Fibroblast of gingiva (primary cell): ENCODE measurements around the gene PSMD9.
"Not testable (repeated sequence)": the region's sequence is repeated elsewhere in the genome, so short reads cannot be mapped to it uniquely, and the experiment has no call there.

ENCODE experiments used
- DNase-seq: peaks from one replicate; pipeline ENCODE4 v3.0.0-alpha.2; 2011; ENCODE audit warnings: low read depth

Gene PSMD9

DNA sequence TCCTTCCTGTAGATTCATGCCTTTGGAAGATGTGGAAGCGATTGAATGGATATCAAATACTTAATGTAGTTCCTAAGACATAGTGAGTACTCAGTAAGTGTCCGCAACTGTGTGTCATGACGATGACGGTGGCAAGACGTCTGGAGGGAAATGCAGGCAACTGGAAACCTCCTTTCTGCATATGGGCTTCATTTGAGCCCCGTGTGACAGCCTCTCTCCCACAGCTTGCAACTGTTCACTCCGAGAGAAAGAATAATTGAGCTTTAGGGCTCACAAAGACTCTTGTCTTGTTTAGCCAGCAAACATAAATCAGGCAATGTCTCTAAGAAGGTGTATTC lies 36.7 kb downstream of the PSMD9 start:
- DNase-seq, result peak; percentile 86

DNA sequence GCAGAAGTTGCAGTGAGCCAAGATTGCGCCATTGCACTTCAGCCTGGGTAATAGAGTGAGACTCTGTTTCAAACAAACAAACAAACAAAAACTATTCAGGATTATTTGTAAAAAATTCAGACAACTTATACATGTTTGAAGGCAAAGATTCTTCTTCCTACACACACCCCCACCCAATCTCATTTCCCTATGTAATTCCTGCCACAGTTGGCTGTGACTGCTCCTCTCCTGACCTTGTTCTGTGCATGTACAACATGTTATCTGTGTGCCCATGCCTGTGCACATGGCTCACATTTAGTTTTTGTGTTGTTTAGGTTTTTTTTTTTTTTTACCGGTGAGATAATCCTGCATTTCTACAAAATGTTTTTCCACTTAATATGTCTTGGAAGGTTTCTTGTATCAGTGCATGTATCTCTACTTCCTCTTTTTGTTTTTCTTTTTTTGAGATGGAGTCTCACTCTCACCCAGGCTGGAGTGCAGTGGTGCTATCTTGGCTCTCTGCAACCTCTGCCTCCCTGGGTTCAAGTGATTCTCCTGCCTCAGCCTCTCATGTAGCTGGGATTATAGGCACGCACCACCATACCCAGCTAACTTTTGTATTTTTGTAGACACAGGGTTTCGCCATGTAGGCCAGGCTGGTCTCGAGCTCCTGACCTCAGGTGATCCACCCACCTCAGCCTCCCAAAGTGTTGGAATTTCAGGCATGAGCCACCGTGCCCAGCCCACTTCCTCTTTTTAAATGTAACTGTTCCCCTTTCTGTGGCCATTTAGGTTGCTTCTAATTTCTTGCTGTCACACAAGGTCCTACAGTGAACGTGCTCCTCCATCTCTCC lies 38.5 kb downstream of the PSMD9 start:
- DNase-seq, result no peak

DNA sequence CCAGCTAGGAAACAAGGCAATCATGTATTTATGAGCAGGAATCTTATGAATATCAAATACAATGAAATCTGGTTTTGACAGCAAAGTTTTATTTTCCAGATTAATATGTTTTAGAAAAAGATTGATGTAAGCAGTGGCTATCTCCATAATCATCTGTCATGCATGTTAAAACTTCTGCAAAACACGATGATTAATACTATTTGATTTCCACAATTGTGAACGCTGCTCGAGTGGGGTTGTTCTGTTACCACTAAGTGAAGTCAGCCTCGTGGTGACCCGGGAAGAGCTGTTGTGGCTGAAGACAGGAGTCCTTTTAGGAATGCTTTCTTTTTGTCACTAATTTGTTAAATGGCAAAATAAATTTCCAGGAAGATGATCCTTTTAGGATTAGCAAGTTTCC lies 39.2 kb downstream of the PSMD9 start:
- no peak for DNase-seq

DNA sequence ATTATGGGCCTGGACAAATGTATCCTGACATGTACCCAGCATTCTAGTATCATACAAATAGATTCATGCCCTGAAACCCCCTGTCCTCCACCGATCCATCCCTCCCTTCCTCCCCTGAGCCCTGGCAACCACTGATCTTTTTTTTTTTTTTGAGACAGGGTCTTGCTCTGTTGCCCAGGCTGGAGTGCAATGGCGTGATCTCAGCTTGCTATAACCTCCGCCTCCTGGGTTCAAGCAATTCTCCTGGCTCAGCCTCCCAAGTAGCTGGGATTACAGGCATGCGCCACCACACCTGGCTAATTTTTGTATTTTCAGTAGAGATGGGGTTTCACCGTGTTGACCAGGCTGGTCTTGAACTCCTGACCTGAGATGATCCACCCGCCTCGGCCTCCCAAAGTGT lies 41.0 kb downstream of the PSMD9 start:
- DNase-seq, result not testable (repeated sequence)

DNA sequence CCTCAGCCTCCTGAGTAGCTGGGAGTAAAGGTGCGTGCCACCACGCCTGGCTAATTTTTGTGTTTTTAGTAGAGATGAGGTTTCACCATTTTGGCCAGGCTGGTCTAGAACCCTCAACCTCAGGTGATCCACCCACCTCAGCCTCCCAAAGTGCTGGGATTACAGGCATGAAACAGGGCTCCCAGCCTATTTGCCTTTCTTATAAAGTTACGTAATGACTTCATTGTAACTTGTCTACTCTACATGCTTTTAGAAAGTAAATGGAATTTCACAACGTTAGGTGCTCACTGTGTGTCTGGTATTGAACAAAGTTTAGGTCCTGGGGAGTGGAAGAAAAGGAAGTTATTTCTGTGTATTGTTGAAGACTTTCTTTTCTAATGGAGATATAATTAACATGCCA lies 42.3 kb downstream of the PSMD9 start:
- no peak for DNase-seq

DNA sequence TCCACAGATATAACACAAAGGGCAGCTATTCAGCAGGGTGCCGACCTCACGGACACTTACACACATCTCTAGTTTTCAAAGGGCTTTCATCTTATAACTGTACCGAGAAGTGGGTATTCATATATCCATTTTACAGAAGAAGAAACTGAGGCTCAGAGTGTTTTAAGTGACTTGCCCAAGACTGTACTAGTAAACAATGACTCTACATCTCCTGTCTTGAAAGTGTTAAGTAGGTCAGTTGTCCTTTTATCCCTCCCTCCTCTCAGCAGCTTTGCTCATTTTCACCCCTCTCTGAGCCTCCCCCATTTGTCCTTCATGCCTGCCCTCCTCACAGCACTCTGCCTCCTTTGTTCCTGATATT lies 43.6 kb downstream of the PSMD9 start:
- DNase-seq, result no peak

DNA sequence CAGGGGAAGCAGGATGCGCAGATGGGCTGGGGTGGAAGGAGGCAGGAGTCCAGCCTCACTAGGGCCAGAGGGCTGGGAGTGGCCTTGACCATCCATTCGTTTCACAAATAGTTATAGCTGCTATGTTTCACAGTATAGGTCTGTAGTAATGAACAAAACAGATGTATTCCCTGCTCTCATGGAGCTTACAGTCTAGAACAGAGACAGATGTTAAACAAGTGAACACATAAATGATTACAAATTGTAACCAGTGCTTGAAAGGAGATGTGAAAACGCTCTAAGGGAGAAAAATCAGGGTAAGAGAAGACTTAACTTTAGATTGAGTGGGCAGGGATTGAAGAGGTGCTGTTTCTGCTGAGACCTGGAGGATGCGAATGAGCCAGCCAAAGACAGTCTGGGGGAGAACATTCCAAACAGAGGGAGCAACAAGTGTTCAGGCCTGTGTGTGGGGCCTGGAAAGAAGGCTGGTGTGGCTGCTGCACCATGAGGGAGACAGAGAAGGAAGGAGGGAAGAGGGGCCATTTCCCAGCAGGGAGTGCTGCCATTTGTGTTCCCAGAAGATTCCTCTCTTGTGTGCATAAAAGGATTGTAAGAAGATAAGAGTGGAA lies 44.4 kb downstream of the PSMD9 start:
- no peak for DNase-seq

DNA sequence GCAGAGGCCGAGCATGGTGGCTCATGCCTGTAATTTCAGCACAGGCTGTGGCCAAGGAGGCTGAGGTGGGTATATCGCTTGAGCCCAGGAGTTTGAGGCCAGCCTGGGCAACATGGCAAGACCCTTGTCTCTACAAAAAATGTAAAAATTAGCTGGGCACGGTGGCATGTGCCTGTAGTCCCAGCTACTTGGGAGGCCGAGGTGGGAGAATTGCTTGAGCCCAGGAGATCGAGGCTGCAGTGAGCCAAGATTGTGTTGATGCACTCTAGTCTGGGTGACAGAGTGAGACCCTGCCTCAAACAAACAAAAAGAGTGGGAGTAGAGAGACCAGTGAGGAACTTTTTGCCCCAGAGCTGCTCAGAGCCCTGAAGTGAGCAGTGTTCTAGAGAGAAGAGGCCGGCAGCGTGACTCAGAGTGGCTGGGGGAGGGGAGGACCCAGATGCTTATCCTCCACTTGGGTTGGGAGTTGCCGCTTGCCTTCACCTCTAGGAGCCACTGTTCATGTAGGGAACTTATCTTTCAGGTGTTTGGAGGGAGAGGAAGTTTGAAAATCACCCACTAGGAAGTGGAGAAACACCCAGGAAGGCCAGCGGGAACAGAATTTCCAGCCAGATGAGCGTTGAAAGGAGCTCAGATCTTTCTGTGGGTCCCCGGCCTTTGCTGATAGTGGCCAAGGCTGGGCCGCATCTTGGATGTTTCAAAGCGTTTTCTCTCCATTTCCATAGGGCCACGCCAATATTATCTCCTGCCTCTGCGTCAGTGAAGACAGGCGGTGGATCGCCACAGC lies 45.1 kb downstream of the PSMD9 start:
- no peak for DNase-seq

DNA sequence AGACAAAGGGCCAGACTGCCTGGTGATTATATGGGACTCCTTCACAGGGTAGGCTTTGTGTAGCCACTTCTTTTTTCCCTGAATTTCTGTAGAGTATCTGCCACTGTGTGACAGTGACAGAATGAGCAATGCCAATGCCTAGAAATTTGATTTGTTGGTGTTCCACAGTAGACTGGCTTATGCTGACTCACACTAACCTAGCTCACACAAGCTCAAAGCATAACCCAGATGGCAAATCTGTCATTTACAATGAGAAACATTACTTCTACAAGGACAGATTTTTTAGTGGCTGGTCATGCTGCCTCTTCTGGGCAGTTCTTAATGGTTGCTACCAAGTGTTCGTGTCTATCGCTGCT lies 45.7 kb downstream of the PSMD9 start:
- no peak for DNase-seq

DNA sequence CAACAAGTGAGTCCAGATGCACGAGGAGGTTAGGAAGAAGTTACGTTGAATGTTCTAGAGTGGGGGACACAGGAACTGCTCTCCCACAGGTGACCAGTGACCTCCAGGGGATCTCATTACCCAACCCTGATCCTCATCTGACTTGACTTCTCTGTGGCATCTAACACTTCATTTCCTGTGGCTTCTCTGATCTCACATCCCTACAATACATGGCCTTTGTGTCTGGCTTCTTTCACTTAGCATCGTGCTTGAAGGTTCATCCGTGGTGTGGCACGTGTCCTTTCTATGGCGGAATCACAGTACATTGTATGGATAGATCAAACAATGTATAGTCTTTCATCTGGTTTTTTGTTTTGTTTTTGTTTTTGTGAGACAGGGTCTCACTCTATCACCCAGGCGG lies 49.1 kb downstream of the PSMD9 start:
- no peak for DNase-seq

DNA sequence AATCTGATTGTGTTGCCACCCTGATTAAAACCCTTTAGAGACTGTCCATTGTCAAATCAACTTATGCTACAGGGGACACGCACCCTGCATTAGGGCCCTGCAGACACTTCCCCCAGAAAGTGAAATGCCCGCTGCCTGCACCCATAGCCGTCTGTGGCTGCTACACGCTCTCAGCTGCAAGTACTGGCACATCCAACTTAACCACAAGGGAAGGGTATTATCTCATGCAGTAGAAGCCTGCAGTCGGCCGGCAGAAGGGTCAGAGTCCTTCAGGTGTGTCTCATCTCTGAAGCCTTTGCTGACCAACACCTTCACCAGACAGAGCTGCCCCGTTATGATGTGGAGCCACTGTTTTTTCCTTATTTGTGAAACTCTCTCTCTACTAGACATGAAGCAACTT lies 50.6 kb downstream of the PSMD9 start:
- no peak for DNase-seq

DNA sequence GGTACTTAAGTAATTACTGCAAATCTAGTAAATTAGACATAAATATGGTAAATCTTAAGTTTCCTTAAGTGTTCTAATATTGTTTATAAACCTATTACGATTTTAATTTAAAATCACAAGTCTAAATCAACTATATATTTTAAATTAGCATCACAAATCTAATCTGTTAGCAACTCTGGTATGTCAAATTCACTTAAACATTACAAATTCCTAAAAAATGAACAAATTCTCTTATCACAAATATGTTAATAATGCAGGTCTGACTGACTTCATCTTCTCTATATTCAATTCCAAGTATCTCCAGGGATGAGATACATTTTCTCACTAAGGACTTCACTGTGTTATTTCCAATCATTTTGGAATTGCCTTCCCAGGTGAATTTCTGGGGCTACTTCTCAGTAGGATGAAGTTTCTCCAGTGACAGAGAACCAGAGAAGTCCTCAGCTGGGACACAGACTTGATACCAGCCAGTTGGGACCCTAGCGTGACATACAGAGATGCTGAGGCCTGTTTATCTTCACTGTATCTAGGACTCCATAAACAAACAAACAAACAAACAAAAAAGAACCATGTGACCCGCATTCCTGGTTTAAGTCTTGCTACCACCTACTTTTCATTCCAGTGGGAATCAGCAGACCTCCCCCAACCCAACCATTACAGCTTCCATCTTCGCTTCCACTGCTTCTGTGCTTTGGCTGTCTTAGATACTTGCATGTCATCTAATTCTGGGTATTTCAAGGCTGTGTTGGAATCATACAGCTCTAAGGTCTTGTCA lies 51.6 kb downstream of the PSMD9 start:
- no peak for DNase-seq

DNA sequence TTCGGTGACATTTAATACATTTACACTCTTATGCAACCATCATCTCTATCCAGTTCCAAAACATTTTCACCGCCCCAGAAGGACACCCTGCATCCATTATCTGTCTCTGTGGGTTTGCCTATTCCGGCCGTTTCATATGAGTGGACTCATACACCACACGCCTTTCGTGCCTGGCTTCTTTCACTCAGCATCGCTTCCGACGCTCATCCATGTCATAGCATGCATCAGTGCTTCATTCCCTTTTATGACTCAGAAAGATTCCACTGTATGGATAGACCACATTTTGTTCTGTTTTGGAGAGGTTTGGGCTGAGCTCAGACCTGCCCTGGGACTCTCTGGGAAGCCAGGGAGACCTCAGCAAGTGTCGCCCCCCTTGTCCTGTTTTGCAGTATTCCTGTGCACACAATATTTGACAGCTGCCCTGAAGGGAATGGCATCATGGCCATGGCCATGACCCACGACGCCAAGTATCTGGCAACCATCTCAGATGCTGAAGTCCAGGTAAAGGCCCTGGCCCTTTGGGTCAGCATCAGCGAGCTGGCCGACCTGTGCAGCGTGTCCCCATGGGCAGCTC lies 53.6 kb downstream of the PSMD9 start:
- DNase-seq, result peak; percentile 43

DNA sequence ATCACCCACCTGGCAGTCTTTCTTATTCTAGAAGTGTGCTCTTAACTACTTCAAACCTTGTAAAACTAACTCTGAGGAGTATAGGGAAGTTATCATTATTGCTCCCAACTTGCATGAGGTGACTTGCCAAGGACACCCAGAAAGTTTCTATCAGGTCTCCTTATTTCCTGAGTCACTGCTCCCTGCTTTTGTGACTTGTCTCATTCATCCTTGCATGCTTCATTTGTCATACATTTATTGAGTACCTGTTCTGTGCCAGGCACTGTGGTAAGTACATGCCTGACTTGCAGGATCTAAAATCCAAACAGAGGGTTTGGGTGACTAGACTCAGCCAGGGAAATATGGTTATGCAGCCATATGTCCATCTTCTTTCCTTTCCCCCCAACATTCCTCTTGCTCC lies 55.3 kb downstream of the PSMD9 start:
- no peak for DNase-seq

DNA sequence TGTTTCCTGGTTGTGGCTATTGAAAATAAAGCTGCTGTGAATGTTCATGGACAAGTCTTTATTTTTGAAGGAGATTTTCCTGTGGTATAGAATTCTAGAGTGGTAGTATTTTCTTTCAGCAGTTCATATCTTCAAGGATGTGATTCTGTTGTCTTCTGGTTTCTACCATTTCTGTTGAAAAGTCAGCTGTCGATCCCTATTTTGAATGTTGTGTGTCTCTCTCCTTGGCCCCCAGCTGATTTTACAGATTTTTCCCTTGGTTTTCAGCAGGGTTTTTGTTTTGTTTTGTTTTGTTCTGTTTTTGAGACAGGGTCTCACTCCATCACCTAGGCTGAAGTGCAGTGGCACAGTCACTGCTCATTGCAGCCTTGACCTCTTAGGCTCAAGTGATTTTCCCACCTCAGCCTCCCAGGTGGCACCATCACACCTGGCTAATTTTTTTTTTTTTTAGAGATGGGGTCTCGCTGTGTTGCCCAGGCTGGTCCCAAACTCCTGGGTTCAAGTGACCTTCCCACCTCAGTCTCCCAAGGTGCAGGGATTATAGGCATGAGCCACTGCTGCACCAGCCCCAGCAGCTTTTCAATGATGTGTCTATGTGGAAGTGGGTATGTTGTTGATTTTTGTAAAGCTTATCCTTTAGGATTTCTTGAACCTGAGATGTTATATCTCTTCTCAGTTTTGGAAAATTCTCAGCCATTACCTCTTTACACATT lies 57.9 kb downstream of the PSMD9 start:
- DNase-seq, result no peak

DNA sequence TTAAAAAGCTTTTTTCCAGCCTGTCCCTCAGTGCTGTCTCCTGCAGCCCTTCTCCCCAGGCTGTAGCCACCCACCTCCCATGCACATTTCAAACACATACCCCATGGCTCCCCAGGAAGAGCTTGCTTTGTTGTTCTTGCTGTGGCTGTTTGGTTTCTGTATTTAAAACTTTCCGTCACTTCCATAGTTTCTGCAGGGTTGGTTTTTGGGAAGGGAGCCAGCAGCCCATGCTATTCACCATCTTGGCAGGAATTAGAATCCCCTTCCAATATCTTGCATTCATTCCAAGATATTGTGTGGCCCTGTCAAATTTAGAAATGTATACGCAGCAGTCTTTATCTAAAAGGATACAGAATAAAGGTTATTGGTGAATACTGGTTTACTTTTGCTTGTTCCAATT lies 59.4 kb downstream of the PSMD9 start:
- DNase-seq, result no peak

DNA sequence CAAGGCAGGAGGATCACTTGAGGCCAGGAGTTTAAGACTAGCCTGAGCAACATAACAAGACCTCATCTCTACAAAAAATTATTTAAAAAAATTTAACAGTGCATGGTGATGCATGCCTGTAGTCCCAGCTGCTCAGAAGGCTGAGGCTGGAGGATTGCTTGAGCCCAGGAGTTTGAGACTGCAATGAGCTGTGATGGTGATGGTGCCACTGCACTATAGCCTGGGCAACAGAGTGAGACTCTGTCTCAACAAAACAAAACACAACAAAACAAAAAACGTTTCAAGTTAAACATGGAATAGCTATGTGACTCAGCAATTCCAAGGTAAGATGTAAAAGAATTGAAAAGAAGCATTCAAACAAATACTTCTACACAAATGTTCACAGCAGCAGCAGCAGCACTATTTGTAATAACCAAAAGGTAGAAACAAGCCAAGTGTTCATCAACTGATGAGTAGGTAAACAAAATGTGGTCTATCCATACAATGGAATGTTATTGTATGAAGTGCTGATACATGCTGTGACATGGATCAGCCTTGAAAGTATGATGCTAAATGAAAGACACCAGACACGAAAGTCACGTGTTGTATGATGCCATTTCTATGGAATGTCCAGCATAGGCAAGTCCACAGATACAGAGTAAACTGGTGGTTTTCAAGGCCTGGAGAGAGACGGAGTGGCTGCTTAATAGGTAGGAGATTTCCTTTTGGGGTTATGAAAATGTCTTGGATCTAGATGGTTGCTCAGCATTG lies 61.2 kb downstream of the PSMD9 start:
- DNase-seq, result peak; percentile 71

DNA sequence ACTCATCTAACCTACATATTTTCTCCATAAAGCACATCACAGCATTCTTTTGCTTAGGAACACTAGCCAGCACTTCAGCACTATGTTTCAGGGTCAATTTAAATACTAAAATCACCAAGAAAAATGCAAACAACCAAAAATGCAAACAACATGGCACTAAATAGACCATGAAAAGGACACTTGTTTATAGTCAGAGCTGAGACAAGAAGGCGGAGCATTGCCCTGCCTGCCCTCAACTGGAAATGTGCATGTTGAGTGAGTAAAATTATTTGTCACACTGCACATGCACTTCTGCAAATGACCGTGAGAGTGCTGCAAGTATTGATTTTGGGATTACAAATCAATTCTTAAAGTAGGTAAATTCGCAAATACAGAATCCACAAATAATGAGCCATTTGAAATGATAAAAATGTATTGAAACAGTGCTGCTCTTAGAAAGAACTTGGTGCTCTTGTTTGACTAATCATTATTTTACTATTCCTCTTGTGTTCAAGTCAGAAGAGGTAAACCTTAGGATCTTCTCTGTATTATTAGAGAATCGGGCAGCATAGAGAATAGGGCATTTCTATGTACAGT lies 64.6 kb downstream of the PSMD9 start:
- DNase-seq, result no peak

DNA sequence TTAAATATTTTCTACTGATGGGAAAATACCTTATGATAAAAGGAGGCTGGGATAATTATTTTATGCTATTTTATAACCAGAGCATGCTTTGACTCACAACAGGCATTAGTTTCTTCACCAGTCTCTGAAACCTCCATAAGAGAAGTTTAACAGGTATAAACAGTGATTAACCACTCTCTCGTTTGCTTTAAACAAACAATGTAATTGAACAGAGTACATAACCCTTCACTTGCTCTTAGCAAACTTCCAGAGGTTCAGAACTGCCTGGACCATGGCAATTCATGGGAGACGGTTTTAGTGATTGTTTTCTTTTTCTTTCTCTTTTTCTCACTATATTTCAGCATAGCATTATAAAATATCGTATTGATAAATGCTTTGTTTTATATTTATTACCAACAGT lies 65.1 kb downstream of the PSMD9 start:
- no peak for DNase-seq
